ENCODE measurements around the gene ACAT1. TPM values are rescaled to one million over a fixed set of nuclear protein-coding genes. Genes with fewer than 3 reads are reported as not detected.
"Not testable (repeated sequence)": the region's sequence is repeated elsewhere in the genome, so short reads cannot be mapped to it uniquely, and the experiment has no call there.

Gene ACAT1
- total RNA-seq, 1 donor from 2014 or later: 51.6 TPM

- intact Hi-C loops (cut with micrococcal nuclease): no loop called here
Measured at GRCh38 chr11:108142304-108142703, 20.9 kb downstream of the ACAT1 start.

DNA sequence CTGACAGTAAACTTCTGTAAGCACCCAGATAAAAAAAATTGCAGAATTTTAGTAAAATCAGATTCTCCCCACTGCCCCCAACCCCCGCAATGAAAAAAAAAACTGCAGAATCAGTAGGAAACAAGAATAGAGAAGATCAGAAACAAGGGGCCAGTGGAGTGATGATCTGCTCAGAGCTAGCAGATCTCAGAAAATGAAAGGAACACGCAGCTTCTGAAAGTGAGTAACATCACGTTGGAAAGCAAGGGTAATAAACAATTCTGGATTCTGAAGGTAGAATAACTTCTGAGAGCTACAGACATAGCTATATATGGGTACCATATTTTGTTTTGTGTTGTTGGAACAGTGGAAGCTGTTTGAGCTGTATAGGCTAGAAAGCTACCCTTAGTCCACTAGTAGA lies 23.2 kb downstream of the ACAT1 start:
- intact Hi-C loops (cut with micrococcal nuclease): no loop called here

GRCh38 chr11:108147150-108147549 lies 25.8 kb downstream of the ACAT1 start:
- intact Hi-C loops (cut with micrococcal nuclease): no loop called here

GRCh38 chr11:108148556-108148955 lies 27.2 kb downstream of the ACAT1 start:
- intact Hi-C loops (cut with micrococcal nuclease): no loop called here

DNA sequence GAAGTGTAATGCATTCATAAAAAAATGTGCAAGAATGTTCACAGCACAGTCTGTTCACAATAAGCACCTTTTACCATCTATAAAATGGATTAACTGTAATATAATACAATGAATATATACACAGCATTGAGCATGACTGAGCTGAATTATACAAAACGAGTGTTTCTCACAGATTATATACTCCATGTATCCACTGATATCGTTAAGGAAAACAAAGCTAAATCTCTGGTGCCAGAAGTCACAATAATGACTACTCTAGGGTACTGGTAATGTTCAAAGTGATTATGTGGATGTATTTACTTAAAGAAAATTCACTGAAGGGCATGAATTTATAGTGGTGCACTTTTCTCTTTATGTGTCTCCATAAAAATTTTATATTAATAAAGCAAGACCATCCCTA lies 33.2 kb downstream of the ACAT1 start:
- intact Hi-C loops (cut with micrococcal nuclease): no loop called here

DNA sequence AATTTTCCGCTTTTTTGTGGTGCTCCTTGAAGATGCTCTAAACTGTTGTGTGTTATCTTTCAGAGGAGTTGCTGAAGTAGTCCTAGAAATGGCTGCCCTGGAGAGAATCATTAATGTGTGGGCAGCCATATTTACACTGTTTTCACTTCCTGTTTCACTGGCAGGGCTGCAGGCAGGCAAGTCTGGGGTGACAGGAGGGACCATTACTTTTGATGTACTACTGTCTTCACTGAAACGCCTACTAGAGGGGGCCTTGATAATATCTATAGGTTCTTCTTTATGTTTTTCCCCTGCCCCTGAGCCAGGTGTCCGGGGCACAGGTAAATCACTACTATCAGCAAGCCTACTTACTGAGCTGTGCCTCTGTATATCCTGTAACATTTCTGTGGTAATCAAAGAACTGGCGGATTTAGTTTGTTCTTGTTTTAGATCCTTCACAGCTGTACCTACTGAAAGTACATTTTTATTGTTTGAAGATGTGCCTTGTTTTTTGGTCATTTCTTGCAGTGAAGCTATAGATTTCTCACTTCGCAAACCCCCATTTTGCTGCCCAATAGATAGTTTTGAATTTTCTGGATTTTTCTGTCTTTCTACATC lies 39.7 kb downstream of the ACAT1 start:
- intact Hi-C loops (cut with micrococcal nuclease): no loop called here

DNA sequence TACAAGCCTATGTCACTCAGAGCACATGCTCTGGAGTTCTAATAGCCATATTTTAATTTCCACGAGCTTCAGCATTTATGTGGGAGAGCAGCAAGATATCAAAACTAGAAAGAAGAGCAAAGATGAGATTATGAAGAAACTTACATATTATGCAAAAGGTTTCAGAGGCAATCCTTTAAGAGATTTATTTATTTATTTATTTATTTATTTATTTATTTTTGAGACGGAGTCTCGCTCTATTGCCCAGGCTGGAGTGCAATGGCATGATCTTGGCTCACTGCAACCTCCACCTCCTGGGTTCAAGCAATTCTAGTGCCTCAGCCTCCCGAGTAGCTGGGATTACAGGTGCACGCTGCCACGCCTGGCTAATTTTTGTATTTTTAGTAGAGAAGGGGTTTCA lies 41.5 kb downstream of the ACAT1 start:
- intact Hi-C loops (cut with micrococcal nuclease): not testable (repeated sequence)

- intact Hi-C loops (cut with micrococcal nuclease): no loop called here
Measured at GRCh38 chr11:108167624-108168023, 46.3 kb downstream of the ACAT1 start.

GRCh38 chr11:108170184-108170583 lies 48.8 kb downstream of the ACAT1 start:
- intact Hi-C loops (cut with micrococcal nuclease): no loop called here

GRCh38 chr11:108177570-108177969 lies 56.2 kb downstream of the ACAT1 start:
- intact Hi-C loops (cut with micrococcal nuclease): no loop called here

GRCh38 chr11:108193725-108194124 lies 72.4 kb downstream of the ACAT1 start:
- intact Hi-C loops (cut with micrococcal nuclease): no loop called here

- intact Hi-C loops (cut with micrococcal nuclease): no loop called here
Measured at GRCh38 chr11:108196901-108197300, 75.5 kb downstream of the ACAT1 start.

Other genes starting within 250 kb of the ACAT1 start
- not detected in 2 replicates for gene RAB39A, start 193.1 kb upstream of the ACAT1 start, total RNA-seq
- 30.6 and 31.6 TPM in 2 replicates for gene CUL5, start 112.7 kb upstream of the ACAT1 start, total RNA-seq
- 34.0 and 39.6 TPM in 2 replicates for gene NPAT, start 101.1 kb downstream of the ACAT1 start, total RNA-seq
- gene ATM, start 101.5 kb downstream of the ACAT1 start, total RNA-seq: 111 and 116 TPM in 2 replicates

All from T-helper 2 cell treated with Interferon-gamma antibody and Interleukin-4, amounts not matched to agents 100 ng/mL and 5 ng/mL, for 36 hours (primary cell).